Dermis blood vessel endothelial cell (primary cell): ENCODE data around the gene RTEL1. TPM values are rescaled to one million over a fixed set of nuclear protein-coding genes. Genes with fewer than 3 reads are reported as not detected.
"Not testable (repeated sequence)": the region's sequence is repeated elsewhere in the genome, so short reads cannot be mapped to it uniquely, and the experiment has no call there.

Source experiments
- DNase-seq: peaks from one replicate; pipeline ENCODE4 v3.0.0; 2010
- total RNA-seq: library from RNA; depleted of rRNA; stranded (reverse); fragments of >200 nt; gene quantifications from 2 replicates; pipeline ENCODE4 v1.2.3, GENCODE V29; 2014

Gene RTEL1
- total RNA-seq, 1 donor from 2014 or later: 13.4 TPM

DNA sequence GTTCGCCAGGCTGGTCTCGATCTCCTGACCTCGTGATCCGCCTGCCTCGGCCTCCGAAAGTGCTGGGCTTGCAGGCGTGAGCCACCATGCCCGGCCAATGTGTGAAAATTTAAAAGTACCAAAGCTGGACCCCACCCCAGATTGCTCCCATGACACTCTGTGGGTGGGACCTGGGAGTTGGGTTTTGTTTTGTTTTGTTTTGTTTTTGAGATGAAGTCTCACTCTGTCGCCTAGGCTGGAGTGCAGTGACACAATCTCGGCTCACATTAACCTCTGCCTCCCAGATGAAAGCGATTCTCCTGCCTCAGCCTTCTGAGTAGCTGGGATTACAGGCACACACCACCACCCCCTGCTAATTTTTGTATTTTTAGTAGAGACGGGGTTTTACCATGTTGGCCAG is 13.6 kb downstream of the RTEL1 start:
- DNase-seq: not testable (repeated sequence)

DNA sequence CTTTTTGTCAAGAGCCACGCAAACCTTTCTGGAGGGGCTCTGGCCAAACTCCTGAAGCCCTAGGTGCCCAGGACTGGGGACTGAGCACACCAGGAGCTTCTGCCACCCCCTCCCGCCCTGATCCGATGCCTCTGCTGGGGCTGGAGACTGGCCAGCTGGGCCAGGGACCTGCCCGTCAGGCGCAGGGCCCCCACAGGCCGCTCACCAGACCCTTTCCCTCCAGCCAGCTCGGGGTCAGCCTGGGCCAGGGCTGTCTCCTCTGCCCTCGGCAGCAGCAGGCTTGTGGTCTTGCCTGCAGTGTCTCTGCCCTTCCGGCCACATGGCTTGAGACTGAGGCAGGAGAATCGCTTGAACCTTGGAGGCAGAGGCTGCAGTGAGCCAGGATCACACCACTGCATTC is 14.6 kb downstream of the RTEL1 start:
- no peak for DNase-seq

DNA sequence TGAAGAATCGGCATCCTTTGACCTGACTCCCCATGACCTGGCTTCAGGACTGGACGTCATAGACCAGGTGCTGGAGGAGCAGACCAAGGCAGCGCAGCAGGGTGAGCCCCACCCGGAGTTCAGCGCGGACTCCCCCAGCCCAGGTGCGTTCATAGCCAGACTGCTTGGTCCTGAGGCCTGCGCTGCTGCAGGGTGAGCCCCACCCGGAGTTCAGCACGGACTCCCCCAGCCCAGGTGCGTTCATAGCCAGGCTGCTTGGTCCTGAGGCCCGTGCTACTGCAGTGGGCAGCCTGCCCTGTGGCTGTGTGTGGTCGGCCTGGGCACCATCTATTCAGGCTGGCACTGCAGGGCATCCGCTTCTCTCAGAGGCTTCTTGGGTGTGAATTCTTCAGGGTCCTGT is 15.8 kb downstream of the RTEL1 start:
- DNase-seq: no peak

DNA sequence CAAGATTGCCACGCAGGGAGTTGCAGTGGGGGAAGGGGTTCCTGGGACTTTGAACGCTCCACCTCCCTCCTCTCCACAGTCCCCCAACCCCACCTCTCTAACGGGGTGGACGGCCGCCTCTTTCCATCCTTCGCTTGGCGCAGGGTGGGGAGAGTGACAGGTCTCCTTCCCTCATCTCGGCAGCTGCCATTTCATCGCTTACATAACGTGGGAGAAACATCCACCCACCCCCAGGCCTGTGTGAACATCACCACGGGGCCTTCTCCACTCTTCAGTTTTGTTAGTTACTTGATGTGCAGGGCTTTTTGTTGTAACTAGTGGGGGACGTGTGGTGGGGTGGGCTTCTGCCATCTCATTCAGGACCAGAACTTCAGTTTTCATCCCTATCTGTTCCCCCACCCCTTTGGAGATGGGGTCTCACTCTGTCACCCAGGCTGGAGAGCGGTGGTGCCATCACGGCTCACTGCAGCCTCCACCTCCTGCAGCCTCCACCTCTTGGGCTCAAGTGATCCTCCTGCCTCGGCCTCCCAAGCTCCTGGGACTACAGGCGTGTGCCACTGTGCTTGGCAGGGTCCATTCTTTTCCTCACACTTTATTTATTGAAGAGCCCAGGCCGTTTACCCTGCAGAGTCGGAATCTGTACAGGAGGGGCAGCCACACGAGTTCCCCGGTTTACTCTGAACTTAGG is 17.7 kb downstream of the RTEL1 start:
- DNase-seq: no peak

DNA sequence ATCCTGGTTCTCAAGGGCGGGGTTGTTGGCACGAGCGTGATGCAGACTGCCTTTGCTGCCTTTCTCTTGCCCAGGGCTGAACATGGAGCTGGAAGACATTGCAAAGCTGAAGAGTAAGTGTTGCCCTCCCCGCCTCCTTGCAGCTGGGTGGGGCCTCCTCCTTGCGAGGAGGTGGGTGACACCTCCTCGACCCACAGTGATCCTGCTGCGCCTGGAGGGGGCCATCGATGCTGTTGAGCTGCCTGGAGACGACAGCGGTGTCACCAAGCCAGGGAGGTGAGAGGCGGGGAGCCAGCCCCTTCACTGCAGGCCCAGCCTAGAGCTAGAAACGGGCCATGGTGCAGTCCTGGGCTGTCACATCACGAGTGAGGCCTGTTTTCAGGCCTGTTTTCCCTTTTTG is 20.0 kb downstream of the RTEL1 start:
- no peak for DNase-seq

DNA sequence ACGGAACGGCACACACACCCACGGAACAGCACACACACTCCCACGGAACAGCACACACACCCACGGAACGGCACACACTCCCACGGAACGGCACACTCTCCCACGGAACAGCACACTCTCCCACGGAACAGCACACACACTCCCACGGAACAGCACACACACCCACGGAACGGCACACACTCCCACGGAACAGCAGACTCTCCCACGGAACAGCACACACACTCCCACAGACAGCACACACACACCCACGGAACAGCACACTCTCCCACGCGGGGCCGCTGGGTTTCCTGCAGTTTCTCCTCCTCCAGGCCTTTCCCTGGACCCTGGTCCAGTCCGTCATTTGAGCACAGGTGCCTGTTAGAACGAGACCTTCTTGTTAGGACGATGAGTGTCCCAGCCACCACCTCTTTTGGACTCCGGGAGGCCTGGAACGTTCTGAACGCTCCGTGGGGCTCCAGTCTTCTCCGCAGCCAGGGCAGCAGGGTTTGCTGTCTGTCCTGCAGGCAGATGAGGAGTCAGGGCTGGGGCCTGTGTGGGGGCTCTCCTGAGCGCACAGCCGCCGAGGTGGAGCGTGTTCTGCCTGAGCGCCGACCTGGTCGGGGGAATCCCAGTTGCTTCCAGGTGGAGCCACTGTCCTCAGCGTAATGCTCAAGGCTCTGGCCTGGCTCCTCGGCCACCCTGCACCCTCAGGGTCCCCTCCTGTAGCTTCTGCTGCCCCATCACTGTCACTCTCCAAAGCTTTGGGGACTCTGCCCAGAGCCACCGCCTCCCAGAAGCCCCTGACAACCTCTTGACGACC is 20.8 kb downstream of the RTEL1 start:
- no peak for DNase-seq

DNA sequence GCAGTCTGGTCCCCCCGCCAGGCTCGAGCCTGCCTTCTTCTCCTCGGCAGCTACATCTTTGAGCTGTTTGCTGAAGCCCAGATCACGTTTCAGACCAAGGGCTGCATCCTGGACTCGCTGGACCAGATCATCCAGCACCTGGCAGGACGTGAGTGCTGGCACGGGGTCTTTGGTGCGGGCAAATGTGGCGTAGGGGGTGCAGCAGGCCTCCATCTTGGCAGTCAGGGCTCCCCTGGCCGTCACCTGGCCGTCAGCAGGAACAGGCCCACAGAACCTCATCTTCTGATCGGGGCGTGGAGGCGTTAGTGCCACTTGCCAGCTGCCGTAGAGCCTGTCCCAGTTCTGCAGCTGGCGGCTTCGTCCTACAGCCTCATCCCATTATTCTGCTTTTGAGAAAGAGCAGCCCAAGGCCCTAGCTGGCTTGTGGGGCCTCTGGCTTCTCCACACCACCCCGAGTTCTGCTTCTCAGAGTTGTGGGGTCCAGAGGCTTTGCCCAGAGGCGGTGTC is 21.7 kb downstream of the RTEL1 start:
- DNase-seq: no peak

DNA sequence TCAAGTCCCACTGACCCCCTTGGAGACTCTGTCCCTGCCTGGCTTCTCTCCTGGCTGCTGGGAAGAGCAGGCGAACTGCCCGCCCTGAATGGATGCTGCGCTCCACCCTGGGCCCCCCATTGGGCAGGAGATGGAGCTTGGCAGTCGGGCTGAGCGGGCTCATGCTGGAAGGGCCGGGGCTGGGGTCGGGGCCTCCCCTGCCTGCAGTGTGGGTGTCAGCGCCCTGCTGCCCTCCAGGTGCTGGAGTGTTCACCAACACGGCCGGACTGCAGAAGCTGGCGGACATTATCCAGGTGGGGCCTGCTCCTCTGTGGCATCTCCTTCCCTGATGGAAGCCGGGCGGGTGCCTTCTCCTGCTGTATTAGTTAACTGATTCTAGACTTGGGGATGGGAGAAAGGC is 22.3 kb downstream of the RTEL1 start:
- DNase-seq: no peak

DNA sequence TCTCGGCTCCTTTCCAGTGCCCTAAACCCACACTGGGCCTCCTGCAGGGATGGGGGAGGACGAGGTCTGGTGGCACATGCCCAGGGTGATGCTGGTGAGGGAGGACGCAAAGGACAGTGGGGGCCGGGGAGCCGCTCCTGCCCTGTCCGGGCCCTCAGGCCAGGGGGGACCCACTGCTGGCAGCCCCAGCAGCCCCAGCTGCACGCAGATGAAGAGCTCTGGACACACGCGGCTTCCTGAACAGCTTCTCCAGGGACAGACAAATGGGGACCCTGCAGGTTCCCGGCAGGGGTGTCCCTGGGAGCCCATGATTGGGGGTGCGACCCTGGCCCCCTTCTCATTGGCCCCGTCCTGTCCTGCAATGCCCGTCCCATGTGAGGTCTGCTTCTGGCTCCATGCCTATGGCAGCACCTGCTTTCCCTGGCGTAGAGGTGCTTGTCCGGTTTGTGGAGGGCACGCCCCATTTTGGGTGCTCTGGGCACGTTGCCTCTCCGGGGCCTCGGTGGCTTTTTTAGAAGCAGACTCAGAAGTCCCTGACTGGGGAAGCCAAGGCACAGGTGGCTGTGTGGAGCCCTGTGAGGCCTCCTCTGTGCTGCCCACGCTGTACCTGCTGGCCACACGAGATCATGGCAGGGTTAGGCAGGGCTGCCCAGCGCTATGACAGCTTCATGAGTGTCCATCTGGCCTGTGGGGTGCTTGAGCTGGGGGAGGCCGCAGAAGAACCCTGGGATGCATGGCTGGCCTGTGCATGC is 22.9 kb downstream of the RTEL1 start:
- DNase-seq: no peak

DNA sequence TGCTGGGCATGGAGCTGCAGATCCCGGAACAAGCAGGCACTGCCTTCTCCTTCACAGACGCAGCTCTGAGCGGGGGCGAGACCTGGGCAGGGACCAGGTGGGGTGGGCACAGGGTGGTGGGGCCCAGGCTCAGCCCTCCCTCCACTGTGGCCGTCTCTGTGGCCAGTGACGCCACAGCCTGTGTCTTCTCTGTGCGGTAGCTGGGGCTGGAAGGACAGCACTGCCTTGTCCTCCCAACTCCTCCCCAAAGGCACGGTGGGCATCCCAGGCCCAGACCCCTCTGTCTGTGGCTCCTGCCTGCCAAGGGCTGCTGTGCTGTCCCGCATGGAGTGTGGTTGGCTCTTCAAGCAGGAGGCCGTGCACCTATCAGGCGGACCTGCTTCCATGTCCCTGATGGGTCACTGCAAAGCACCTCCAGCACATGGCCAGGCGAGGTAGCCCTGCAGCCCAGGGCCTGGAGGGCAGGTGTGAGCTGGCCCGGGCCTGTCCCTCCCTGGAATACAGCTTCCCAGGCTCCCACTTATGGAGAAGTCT is 23.6 kb downstream of the RTEL1 start:
- DNase-seq: no peak

DNA sequence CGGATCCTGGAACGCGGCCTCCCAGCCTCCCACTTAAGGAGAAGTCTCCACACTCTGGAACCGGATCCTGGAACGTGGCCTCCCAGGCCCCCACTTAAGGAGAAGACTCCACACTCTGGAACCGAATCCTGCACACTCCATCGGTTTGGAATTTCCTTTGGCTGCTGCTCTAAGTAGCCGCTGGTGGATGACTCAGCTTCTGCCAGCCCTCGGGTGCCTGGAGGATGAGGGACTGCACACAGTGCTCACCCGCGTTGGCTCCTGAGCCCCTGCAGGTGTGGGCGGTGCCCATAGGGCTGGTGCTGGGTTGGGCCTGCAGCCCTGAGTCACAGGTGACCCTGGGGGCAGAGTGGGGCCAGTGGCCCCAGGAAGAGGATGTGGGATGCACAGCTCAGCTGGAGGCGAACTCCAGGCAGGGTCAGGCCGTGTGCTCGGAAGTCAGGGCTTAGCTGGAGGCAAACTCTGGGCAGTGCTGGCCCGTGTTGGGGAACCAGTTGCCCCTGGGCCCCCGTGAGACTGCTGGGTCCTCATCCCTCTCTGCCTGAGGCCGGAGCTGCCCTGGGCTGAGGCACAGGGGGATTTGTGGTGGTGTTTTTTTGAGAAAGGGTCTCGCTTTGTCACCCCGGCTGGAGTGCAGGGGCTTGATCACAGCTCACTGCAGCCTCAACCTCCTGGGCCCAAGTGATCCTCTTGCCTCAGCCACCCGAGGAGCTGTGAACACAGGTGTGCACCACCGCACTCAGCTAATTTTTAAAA is 24.4 kb downstream of the RTEL1 start:
- peak; percentile 97 for DNase-seq

DNA sequence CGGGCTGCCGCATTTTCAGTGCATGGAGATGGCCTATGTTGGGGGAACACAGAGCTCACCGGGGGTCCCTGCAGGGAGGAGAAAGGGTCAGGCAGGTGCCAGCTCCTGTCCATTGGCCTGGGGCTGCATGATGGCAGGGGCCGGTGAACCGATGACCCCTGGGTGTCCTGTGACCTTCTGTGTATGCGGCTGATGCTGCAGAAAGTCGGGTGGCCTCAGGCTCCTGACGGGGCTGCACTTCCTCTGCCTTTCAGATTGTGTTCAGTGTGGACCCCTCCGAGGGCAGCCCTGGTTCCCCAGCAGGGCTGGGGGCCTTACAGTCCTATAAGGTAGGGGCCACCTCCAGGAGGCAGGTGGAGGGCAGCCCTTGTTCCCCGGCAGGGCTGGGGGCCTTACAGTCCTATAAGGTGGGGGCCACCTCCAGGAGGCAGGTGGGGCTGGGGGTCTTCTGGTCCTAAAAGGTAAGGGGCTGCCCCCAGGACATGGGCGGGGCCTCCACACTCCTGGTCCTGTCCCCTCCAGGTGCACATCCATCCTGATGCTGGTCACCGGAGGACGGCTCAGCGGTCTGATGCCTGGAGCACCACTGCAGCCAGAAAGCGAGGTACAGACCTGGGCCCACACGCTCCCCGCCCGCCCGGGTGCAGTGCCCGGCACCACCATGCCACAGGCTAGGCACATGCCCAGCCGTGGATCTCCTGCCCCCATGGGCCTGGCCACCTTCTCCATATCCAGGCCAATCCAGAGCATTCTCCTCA is 27.3 kb downstream of the RTEL1 start:
- DNase-seq: no peak

DNA sequence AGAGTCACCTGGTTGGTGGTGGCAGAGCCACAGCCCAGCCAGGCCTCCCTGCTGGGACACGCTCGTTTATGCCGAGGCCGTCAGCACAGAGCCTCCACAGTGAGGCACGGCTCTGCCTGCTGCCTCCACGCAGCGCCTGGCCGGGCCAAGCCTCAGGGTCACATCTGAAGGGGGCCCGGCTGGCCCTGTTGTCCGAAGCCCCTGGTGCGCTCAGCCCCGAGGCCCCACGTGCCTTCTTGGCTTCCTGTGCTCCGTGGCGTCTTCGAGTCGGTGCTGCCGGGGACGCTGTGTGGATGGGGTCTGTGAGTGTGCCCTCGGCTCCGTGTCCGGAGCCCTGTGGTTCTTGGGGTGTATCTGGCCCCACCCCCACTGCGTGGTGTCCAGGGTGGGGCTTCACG is 28.0 kb downstream of the RTEL1 start:
- DNase-seq: no peak

DNA sequence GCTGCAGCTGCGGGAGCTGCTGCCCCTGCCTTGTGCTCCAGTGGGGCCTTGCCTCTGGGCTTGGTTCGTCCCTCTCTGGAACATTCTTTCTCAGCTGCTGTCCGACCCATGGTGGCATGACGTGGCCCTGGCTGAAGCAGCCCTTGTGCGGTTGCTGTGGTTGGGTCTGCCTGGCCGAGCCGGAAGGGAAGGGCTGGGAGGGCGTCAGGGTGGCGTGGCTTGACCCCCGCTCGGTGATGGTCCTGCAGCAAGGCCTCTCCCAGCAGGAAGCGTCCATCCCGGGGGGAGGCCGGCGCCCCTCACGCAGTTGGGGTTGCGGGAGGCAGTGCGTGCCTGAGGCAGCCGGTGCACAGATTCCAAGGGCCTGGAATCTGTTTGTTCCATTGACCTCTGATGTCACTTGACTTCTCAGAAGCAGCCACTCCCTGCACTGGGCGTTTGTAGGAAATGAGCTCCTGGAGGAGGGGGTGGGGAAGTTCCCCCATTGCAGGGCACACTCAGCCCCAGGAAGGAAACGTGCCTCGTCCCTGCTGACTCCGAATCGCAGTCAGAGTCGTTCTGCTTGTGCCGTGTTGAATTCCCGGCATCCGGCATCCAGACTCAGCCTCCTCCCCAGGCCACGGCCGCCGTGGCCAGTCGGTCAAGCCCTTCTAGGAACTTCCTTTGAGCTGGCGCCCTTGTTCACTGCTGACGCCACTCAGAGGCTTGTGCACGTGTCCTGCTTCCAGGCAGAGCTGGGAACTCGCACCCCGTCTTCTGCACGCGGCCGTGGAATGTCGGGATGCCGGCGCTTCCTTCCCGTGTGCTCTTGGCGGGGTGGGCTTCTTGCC is 28.6 kb downstream of the RTEL1 start:
- peak; percentile 96 for DNase-seq

DNA sequence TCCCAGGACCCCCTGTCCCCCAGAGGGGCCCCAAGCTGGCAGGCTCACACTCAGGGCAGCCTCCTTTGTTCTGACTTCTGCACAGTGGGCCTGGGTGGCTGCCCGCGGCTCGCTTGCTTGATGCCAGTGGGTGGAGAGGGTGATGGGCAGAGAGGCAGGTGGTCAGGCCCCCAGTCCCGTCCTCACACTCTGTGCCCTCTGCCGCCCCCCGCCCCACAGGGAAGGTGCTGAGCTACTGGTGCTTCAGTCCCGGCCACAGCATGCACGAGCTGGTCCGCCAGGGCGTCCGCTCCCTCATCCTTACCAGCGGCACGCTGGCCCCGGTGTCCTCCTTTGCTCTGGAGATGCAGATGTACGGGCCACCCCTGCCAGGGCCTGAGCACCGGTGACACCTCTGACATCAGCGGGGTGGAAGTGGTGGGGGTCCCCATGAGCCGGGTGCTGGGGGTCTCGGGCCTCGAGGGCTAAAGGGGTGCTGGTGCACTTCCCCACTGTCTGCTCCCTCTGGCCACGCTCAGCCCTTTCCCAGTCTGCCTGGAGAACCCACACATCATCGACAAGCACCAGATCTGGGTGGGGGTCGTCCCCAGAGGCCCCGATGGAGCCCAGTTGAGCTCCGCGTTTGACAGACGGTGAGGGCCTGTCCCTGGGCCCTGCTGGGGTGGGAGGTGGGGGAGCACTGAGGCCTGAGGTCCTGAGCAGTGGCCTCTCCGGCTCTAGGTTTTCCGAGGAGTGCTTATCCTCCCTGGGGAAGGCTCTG is 29.5 kb downstream of the RTEL1 start:
- no peak for DNase-seq

DNA sequence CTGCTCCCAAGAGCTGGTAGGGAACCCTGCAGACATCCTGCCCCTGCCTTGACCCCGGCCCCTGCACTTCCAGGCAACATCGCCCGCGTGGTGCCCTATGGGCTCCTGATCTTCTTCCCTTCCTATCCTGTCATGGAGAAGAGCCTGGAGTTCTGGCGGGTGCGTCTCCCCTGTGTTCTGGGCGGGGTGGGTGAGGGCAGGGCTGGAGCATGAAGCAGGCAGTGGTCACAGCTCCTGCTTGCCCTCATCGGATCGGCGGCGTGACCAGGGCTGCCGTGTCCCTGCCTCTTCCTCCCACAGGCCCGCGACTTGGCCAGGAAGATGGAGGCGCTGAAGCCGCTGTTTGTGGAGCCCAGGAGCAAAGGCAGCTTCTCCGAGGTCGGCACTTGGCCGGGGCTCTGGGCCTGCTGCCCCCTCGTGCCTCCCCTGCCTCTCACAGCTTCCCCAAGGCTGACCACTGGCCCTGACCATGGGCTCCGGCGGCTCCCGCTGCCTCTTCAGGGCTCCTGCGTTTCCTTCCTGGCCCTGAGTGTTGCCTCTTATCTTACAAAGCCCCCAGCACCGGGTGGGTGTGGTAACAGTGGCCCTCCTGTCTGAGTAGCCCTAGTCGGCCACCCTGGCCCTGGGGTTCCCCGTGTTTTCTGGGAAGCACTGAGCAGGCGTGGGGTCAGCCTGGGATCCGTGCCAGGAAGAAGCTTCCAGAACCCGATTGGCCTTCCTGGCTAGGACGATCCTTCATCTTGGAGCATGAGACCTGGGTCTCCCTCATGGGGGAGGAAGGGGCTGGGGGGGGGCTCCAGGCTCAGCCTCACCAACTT is 30.3 kb downstream of the RTEL1 start:
- no peak for DNase-seq

DNA sequence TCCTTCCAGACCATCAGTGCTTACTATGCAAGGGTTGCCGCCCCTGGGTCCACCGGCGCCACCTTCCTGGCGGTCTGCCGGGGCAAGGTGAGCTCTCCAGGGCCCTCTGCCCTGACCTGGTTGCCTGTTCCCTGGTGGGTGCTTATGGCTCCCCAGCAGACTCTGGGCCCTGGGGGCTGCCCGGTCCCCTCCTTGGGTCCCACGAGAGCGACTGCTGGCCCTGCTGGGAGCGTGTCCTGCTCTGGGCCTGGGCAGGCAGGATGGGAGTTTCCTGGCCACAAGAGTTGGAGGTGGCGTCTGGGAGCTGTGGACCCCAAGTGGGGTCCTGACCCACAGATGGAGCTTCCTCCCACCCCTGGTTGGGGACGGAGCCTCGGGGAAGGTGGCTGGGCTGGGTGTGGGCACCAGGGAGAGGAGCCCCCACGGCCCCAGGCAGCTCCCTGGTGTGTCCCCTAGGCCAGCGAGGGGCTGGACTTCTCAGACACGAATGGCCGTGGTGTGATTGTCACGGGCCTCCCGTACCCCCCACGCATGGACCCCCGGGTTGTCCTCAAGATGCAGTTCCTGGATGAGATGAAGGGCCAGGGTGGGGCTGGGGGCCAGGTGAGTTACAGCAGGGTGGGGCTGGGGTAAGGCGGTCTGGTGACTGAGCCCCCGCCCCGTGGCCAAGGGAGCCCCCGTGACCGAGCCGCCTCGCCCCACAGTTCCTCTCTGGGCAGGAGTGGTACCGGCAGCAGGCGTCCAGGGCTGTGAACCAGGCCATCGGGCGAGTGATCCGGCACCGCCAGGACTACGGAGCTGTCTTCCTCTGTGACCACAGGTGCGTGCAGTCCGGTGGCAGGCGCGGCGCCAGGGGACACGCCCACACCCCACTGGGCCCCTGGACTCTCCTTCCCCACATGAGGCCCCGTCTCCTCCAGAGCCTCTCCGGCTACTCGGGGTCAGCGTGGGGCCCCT is 31.2 kb downstream of the RTEL1 start:
- DNase-seq: no peak
